Astrocyte of the spinal cord (primary cell): Measurements from ENCODE around the gene RNF169.
A peak's percentile ranks its signal among the peaks of the same experiment; 100 is the strongest.

Experiments
- DNase-seq: peaks from one replicate; pipeline ENCODE4 v3.0.0; 2011; ENCODE audit warnings: low read depth, low spot score
- H3K4me3 ChIP-seq: 2 replicates; pipeline ENCODE4 v1.5.1; 2011; ENCODE audit warnings: low read depth, mild to moderate bottlenecking, low read length, moderate library complexity
- in situ Hi-C: cut with HindIII; loops from 2 replicates; pipeline ENCODE4 v1.10.0; 2017; ENCODE audit warnings: low sequenced_read_pairs
- TF ChIP-seq, protein P1 (sequence below): IDR thresholded peaks from 2 replicates; pipeline ENCODE4 v1.5.1; 2012; ENCODE audit warnings: low read depth, mild to moderate bottlenecking, low read length, inconsistent platforms

Gene RNF169

DNA sequence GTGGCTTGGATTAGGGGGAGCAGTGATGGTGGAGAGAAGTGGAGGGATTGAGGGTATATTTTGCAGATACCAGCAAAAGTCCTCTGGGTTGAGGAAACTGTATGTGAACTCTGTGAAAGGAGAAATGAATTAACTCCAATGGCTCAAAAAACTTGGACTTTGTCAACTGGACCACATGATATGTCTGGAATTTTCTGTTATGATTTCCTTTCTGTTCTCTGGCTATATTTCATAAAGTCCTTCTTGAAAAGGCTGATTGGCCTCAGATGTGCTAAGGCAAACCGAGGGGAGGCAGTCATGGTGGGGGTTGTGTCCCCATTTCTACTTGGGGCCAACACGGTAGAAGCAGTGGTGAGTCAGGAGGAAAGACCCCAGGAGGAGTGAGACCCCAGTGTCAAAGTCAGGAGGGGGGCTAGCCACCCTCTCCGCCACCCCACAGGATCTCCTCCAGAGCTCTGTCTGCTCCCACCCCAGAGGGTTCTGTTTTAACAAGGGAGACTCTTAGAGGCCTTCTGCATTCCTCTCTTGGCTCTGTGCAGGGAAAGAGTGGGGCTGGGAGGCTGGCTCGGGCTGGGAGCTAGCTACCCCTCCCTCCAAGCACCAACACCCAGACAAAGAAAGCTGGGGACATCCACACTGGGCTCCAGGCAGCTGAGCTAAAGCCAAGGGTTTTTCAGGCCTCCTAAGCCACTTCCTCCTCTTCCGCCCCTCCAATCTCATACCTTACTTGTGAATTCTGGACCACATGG lies 31.3 kb upstream of the RNF169 start:
- in situ Hi-C loops = no loop called here
- DNase-seq = no peak
- TF ChIP-seq, protein P1, sequence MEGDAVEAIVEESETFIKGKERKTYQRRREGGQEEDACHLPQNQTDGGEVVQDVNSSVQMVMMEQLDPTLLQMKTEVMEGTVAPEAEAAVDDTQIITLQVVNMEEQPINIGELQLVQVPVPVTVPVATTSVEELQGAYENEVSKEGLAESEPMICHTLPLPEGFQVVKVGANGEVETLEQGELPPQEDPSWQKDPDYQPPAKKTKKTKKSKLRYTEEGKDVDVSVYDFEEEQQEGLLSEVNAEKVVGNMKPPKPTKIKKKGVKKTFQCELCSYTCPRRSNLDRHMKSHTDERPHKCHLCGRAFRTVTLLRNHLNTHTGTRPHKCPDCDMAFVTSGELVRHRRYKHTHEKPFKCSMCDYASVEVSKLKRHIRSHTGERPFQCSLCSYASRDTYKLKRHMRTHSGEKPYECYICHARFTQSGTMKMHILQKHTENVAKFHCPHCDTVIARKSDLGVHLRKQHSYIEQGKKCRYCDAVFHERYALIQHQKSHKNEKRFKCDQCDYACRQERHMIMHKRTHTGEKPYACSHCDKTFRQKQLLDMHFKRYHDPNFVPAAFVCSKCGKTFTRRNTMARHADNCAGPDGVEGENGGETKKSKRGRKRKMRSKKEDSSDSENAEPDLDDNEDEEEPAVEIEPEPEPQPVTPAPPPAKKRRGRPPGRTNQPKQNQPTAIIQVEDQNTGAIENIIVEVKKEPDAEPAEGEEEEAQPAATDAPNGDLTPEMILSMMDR = no peak
- no peak overlapping the region for H3K4me3 ChIP-seq

DNA sequence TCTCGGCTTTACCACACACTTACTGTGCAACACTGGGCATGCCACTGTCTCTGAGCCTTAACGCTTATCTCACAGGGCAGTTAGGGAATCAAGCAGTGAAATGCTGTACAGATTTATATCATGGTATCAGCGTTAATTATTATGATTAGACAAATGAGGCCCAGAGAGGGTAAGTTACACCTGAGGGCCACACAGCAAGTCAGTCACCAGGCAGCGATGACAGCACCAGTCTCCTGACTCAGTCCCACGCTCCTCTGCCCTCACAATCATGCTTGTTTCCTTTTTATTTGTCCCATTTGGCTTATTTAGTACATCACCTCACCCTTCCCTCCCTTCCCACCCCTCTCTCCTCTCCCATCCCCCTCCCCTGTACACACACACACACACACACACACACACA lies 29.6 kb upstream of the RNF169 start:
- no peak for DNase-seq
- H3K4me3 ChIP-seq = no peak overlapping the region
- in situ Hi-C loops = no loop called here
- TF ChIP-seq, protein P1 = no peak

DNA sequence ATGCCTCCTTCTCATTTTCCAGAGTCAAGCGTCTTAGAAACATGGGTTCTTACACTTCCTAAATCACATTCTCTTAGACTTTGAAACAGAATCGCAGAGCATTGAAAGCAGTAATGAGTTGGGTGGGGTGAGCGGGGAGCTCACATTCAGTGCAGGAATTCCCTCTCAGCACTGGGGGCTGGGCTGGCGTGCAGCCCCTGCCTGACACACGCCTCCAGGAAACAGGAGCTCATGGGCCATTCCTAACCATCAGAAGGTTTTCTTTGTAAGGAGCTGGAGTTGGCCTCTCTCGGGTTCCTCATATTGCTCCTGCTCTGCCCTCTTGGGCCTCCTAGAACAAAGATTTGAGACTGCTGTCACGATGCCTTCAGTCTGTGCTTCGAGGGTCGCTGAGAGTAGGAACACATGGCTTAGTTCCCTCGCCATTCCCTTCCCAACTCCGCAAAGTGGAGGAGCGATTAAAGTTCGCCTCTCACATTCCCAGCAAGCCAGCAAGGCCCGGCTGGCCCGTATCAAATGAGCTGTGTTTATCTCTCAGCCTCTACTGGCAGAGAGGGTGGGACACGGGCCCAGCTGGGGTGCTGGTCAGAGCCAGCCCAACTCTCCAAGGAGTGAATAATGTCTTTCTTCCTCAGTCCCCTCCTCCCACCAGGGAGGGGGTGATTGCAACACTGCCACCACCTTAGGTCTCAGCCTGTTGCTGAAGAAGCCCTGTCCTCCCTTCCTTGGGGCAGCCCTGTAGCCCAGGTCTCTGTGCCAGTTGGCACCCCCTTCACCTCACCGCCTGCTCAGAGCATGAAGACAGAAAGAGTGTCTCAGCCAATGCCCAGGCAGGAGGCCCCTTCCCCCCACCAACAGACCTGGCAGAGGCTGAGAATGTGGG lies 27.8 kb upstream of the RNF169 start:
- in situ Hi-C loops = no loop called here

DNA sequence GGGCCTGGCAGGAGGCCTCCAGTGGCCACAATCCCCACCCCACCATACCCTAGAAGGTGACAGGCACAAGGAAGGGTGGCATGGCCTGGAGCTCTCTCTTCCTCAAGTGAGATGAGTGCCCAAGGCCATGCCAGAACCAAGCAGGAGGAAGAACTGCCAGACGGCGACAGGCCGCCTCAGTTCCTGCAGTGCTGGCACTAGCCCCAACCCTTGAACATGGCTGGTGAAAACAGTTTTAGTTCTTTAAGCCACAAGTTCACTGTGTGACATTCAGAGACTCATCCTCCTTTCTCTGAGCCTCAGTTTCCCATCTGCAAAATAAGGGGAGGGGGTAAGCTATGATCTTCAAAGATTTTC lies 27.2 kb upstream of the RNF169 start:
- no peak overlapping the region for H3K4me3 ChIP-seq
- TF ChIP-seq, protein P1 = no peak
- in situ Hi-C loops = no loop called here
- DNase-seq = no peak

More for the DNA sequence above, 27.8 kb upstream of the RNF169 start:
- no peak for DNase-seq
- TF ChIP-seq, protein P1 = no peak
- H3K4me3 ChIP-seq = no peak overlapping the region

DNA sequence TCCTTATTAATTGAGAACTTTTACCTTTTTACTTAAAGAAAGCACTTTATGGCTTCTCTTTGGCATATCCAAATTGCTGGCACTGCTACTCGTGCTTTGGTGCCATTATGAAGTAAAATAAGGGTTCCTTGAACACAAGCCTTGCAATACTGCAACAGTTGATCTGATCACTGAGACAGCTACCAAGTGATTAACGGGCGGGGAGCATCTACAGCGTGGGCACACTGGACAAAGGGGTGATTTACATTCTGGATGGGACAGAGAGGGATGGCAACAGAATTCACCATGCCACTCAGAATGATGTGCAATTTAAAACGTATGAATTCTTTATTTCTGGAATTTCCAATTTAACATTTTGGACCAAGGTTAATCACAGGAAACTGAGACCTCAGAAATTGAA lies 25.1 kb upstream of the RNF169 start:
- no peak overlapping the region for H3K4me3 ChIP-seq
- in situ Hi-C loops = no loop called here
- TF ChIP-seq, protein P1 = no peak
- DNase-seq = no peak

DNA sequence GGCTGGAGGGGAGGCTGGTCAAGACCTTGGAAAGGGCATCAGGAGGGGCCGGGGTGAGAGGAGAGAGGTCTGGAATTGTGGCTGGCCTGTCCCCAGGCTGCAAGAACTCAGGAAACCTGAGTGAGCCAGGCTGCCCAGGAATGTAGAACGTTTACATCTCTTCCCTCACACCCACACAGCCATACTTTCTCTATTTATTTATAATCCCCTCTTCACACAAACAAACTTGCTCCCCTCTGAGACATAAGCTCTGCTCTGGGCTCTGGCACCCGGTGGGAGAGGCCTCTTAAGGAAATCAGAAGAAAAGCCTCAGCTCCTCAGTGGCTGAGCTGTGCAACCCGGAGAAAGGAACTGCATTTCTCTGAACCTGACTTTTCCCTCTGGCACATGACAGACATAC lies 22.9 kb upstream of the RNF169 start:
- no peak overlapping the region for H3K4me3 ChIP-seq
- in situ Hi-C loops = no loop called here
- DNase-seq = peak; percentile 22
- TF ChIP-seq, protein P1 = no peak
